CD4-positive, alpha-beta T cell treated with Interleukin-17A for 4 hours (primary cell): ENCODE results near the gene MACC1.
"Not testable (repeated sequence)": the region's sequence is repeated elsewhere in the genome, so short reads cannot be mapped to it uniquely, and the experiment has no call there.

Source experiments
- DNase-seq: peaks from one replicate; pipeline ENCODE4 v3.0.0-alpha.2; 2020; ENCODE audit warnings: mixed read lengths

The MACC1 gene

GRCh38 chr7:20165146-20165510 lies 52.1 kb downstream of the MACC1 start:
- no peak for DNase-seq

GRCh38 chr7:20164425-20165145 lies 52.6 kb downstream of the MACC1 start:
- DNase-seq, result no peak

DNA sequence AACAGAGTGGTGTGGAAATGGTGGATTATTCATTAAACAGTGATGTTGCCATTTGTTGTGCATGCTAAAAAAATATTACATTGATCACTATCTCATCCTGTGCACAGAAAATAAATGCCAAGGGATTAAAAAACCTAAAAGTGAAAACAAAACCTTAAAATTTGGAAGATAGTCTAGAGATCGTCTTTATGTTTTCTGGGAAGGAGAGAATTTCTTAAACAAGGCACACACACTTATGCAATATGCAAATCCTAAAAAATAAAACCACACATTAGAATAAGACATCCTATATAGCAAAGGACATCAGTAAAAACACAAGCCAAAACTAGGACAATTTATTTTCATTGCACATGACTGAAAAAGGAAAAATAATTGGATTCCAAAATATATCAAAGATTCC lies 54.5 kb downstream of the MACC1 start:
- DNase-seq, result no peak

DNA sequence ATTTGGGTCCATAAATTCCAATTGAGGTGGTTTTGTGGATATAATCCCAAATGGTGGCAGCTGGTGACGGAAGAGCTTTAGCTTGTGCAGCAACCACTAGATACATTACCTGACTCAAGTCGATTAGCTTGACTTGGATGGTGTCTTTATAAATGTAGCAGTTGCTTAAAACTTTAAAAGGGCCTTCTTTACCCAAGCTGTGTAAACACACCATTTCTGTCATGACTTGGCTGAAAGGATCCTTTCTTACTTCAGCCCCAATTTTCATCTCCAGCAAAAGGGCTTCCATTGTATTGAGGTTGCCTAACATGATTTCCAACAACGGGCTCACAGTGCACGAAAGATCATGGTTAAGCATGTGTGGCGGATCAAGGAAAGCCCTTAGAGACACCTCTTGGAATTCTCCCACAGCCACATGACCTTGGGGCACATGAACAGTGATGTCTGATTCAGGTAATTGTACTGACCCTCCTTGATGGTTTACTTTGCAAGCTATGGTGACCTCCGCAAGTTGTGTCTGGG lies 57.9 kb downstream of the MACC1 start:
- no peak for DNase-seq

DNA sequence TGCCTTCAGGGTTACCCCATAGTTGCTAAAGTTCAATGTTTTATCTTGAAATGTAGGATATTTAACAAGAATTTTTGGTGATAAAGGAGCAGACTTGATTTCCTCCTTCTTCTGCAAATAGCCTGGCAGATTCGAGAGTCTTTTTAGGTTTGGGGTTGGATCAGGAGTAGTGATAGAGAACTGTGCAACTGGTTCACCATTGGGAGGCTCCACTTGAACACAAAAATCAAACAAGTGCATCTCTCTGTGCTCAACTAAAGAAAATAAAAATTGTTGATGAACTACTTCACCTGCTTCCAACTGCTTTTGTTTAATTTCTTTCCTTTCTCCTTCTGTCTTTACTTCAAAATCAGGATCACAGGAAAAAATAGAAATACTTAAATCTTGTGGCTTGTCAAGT lies 58.5 kb downstream of the MACC1 start:
- DNase-seq, result no peak

- DNase-seq, result no peak
Observed at GRCh38 chr7:20157456-20157855, 59.7 kb downstream of the MACC1 start.

- DNase-seq, result no peak
Observed at GRCh38 chr7:20153999-20154398, 63.2 kb downstream of the MACC1 start.

GRCh38 chr7:20153567-20153966 lies 63.6 kb downstream of the MACC1 start:
- no peak for DNase-seq

DNA sequence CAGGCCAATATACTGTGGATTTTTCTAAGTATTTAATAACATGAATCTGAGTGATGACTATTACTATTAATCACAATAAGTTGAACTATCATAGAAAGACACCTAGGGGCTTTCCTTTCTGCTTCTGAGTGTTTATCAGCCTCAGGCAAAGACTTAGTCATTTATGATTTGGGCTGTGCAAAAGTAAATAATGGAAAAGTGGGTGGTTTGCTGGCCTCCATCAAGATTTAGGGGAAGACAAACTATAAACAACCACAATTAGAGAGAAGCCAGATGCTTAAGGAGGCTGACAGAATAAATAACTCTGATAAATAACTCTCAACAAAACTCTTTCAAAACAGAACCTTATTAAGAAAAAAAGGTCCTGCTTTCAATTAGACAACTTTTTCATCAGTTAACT lies 64.7 kb downstream of the MACC1 start:
- DNase-seq, result no peak

DNA sequence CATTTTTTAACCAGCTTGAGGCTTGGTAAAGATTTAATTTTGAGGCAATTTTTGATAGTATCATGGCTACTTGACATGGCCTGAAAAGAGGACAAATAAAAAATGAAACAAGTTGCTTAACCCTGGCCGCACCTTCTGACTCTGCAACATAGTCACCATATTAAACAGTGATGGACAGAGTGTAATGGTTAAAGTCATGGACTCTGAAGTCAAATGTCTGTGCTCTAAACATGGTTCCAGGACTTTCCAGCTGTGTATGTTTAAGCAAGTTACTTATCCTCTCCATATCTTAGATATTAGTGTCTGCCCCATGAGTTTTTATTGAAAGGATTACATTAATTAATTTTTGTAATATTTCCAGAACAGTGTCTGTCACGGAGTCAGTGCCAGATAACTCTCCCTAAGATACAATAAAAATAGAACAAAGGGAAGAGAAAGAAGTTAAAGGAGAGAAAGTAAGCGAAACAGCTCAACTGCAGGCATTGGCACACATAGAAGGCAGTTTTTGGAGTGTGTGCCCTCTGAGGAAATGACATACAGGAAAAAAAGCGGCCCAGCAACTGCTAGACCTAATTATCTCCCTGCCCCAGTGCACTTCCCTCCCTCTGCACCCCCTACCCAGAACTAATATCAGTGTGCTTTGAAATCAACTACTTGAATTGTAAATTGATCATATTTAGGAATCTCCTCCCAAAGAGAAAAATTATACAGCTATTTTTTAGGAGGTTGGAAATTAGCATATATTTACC lies 65.3 kb downstream of the MACC1 start:
- DNase-seq, result no peak

- no peak for DNase-seq
Observed at GRCh38 chr7:20146451-20146850, 70.7 kb downstream of the MACC1 start.

DNA sequence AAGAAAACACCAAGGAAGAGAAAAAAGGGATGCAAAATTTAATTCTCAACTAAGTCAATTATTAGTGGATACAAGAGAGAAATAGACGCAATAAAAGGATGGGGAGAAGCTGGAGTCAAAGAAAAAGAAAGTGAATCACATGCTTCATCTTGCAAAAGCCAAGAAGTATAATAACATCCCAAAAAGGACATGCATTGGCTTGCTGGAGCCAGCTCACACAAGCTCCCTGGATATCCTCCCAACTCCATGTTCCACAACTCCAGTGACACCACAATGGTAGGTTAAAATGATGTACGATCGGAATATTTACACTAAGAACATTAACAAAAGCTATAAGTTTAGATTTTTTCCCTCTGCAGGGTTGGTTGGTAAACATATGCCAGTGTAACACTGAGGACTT lies 72.4 kb downstream of the MACC1 start:
- no peak for DNase-seq

DNA sequence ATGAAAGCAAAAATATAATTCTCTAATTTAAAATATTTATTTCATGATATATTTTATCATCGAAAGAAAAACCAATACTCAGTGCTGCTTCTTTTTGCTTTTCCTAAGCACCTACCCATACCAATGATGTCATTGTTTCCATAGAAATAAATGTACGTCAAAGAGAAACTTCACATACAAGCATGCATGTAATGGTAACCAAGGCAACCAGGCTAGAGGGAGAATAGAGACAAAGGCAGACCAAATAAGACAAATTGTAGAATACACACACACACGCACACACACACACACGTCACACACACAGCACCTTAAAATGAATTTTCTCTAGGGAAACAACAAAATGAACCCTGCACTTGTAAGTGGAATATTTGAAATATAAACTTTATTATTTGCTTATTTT lies 75.5 kb downstream of the MACC1 start:
- no peak for DNase-seq

DNA sequence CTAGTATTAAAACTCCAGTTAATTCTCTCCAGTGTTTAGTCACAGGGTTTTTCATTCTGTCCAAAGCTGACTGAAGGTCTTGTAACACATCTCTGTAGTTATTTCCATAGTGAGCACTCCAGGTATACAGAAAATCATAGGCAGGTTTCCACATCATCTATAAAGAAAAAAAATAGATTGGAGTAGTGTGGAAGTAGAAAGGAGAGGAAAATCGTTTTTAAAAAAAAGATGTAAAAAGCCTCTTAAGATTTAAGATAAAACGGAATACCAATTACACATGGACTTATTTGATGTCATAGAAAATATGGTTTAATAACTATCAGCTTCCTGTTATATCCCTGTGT lies 76.2 kb downstream of the MACC1 start:
- DNase-seq, result no peak

DNA sequence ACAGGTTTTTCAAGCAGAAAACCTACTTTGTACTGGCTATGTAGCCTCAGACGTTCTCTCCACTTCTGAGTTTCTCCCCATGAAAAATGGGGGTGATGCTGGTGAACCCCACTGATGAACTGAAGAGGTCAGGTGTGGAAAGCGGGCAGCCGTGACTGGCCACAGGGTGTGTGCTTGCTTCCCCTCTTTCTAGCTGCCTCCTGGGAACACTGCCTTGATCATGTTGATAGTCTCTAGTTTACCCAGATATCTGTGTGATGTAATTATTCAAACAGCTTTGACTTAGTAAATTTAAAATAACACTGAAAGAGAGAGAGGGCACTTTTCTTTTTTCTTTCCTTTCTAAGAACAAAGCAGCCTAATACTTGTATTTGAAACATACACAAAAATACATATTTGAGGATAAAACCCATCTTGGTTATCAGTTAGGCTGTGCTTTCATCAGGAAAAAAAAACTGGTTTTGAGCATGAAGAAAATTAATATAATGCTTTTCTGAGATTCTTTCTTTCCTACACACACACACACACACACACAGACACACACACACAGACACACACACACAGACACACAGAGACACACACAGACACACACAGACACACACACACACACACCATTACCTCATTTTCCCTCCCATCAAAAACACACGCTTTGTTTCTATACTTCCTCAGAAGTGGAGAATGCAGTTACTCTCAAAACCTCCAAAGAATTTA lies 76.7 kb downstream of the MACC1 start:
- no peak for DNase-seq

GRCh38 chr7:20136647-20137046 lies 80.5 kb downstream of the MACC1 start:
- DNase-seq, result no peak

- no peak for DNase-seq
Observed at GRCh38 chr7:20133803-20134202, 83.4 kb downstream of the MACC1 start.

- DNase-seq, result no peak
Observed at GRCh38 chr7:20132585-20132984, 84.6 kb downstream of the MACC1 start.

GRCh38 chr7:20131776-20132175 lies 85.4 kb downstream of the MACC1 start:
- no peak for DNase-seq

DNA sequence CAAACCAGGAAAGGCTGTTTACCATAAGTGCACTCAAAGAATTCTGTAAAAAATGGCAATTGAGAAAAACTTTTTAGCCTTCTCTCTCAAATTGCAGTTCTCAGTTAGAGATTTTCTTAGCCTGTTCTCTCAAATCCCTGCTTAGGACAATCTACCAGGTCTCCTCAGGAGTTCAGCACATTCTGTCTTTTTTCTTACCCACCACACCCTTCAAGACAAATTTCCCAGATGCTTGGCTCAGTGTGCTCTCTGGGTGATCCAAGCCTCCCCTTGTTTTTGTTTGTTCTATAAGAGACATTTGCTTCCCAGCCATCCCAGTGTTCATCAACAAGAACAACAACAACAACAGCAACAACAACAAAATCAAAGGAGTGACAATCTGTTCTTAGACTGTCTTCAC lies 87.3 kb downstream of the MACC1 start:
- DNase-seq, result no peak

- no peak for DNase-seq
Observed at GRCh38 chr7:20128001-20128400, 89.2 kb downstream of the MACC1 start.

- not testable (repeated sequence) for DNase-seq
Observed at GRCh38 chr7:20126060-20126459, 91.1 kb downstream of the MACC1 start.

DNA sequence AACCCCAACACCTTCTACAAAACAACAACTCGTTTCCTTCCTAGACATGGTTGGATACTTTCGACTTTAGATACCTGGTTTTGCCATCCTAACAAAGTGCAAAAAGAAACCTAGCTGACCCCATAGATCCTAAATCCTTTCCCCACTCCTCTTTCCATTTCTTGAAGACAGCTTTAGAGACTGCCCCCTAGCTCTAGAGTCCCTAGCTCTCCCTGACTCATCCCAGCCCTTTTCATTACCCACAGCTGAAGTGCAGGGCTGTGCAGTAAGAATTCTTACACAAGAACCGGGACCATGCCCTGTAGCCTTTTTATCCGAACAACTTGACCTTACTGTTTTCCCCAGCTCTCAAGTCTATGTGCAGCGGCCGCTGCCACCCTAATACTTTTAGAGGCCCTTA lies 93.1 kb downstream of the MACC1 start:
- DNase-seq, result not testable (repeated sequence)
